Adrenal gland (tissue), 5 donors: Measurements from ENCODE around the gene POLR2H.

ENCODE experiments used
- POLR2A ChIP-seq, 2 donors: fragments of 450-650 bp; IDR thresholded peaks; one replicate each; pipeline ENCODE4 v1.6.1; 2017; ENCODE audit warnings: antibody characterized with exemption in 2 of 2, mild to moderate bottlenecking in 2 of 2, moderate library complexity in 1 of 2
- TF ChIP-seq, protein P1 (sequence below), 6 experiments: fragments of 450-650 bp in 4 of 6; fragments of 200-600 bp in 2 of 6; sonication (generic) in 1 of 6; IDR thresholded peaks; 1 replicate in 5 of 6; 2 replicates in 1 of 6; pipeline versions ENCODE4 v1.5.1 to v1.8.0; 2016 to 2021; ENCODE audit warnings: antibody characterized with exemption in 6 of 6, mild to moderate bottlenecking in 2 of 6, moderate library complexity in 1 of 6
- donor health status: DM: no; HTN: no; CAD: no.

DNA sequence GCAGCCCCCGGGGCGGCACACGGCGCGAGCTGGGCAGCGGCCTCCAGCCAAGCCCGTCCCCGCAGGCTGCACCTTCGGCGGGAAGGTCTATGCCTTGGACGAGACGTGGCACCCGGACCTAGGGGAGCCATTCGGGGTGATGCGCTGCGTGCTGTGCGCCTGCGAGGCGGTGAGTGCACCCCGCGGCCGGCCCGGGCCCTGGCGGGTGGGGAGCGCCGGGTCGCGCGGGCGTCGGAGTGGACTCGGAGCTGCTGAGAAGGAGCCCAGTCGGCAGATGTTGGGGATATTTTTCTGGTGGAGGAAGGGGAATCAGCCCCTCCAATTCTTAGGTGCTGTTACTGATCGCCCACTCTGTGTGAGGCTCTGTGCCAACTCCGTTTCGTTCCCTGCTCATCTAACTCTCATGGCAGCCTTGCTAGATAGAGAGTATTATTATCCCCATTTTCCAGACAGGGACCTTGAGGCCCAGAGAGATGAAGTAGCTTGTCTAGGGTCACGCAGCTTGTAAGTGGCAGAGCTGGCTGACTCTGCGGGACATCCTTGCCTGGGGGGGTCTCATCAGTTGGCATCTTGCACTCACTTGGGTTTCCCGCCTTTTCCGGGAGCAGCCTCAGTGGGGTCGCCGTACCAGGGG lies 19.2 kb downstream of the POLR2H start:
- no peak for TF ChIP-seq POLR2A (IDR thresholded peaks at IDR 0.05)
- TF ChIP-seq, protein P1, sequence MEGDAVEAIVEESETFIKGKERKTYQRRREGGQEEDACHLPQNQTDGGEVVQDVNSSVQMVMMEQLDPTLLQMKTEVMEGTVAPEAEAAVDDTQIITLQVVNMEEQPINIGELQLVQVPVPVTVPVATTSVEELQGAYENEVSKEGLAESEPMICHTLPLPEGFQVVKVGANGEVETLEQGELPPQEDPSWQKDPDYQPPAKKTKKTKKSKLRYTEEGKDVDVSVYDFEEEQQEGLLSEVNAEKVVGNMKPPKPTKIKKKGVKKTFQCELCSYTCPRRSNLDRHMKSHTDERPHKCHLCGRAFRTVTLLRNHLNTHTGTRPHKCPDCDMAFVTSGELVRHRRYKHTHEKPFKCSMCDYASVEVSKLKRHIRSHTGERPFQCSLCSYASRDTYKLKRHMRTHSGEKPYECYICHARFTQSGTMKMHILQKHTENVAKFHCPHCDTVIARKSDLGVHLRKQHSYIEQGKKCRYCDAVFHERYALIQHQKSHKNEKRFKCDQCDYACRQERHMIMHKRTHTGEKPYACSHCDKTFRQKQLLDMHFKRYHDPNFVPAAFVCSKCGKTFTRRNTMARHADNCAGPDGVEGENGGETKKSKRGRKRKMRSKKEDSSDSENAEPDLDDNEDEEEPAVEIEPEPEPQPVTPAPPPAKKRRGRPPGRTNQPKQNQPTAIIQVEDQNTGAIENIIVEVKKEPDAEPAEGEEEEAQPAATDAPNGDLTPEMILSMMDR (IDR thresholded peaks at IDR 0.05) = no peak
